Uterine smooth muscle cell (primary cell): Measurements from ENCODE around the gene PPP3R2. TPM values are rescaled to one million over a fixed set of nuclear protein-coding genes. Genes with fewer than 3 reads are reported as not detected.

ENCODE experiments used
- total RNA-seq: library from RNA; depleted of rRNA; stranded (reverse); fragments of >200 nt; gene quantifications from 2 replicates; pipeline ENCODE4 v1.2.3, GENCODE V29; 2014

The PPP3R2 gene, protein sequence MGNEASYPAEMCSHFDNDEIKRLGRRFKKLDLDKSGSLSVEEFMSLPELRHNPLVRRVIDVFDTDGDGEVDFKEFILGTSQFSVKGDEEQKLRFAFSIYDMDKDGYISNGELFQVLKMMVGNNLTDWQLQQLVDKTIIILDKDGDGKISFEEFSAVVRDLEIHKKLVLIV
- not detected in 2 replicates for total RNA-seq

DNA sequence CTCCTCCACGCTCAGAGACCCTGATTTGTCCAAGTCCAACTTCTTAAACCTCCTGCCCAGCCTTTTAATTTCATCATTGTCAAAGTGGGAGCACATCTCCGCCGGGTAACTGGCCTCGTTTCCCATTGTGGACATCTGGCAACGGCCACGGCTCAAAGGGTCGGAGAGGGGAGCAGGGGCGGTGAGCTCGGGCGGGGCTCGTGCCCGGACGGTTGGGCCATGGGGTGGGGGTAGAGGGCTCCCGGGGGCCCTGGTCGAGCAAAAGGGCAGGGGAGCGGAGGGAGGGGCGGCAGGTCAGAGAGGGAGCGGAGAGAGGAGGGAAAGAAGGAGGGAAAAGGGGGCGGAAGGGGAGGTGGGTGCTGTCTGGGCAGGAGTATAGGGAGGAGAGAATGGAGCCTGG, at the start of gene PPP3R2:
Gene PPP3R2, minus strand, starts transcription at position 174 of the 400 bp plus-strand sequence. Its CDS starts 48 bp downstream, at position 126.

Other genes starting within 250 kb of the PPP3R2 start
- under 0.01 TPM in 2 replicates for gene BAAT, start 210.0 kb downstream of the PPP3R2 start, total RNA-seq
- gene MRPL50, start 196.4 kb downstream of the PPP3R2 start, total RNA-seq: 10.7 and 14.2 TPM in 2 replicates
- 21.5 and 25.5 TPM in 2 replicates for gene ZNF189, start 196.1 kb downstream of the PPP3R2 start, total RNA-seq
- gene ALDOB, start 159.2 kb downstream of the PPP3R2 start, total RNA-seq: 0.12 TPM in 1 of 2 replicates, not detected in the other
- gene RNF20, start 61.1 kb downstream of the PPP3R2 start, total RNA-seq: 36.4 and 45.4 TPM in 2 replicates
- not detected in 2 replicates for gene GRIN3A, start 143.7 kb upstream of the PPP3R2 start, total RNA-seq